GM12878 (cell line): Measurements from ENCODE around the gene KLHL5. TPM values are rescaled to one million over a fixed set of nuclear protein-coding genes. Genes with fewer than 3 reads are reported as not detected.

ENCODE experiments used
- ATAC-seq: fragments of 200-7000 bp; cut with Tn5 transposase; 3 replicates; pipeline ENCODE4 v1.9.1; 2020; ENCODE audit warnings: mild to moderate bottlenecking, moderate library complexity
- BruUV-seq: library from RNA; stranded (reverse); fragments of 400-500 nt; replicated peaks from 2 replicates; lab custom pipeline; 2021; lab: Mats Ljungman, UMichigan
- CTCF ChIA-PET: fragments of 300-600 bp; sonication (Branson Sonifier 250); formaldehyde crosslinking; extraction: SDS; loops from one replicate; lab custom pipeline; 2021; ENCODE audit warnings: inconsistent platforms; lab: Yijun Ruan, JAX
- POLR2A ChIA-PET: fragments of 350-600 bp; formaldehyde crosslinking; extraction: SDS; loops from one replicate; lab custom pipeline; 2021; ENCODE audit warnings: inconsistent platforms; lab: Charles Lee
- RAD21 ChIA-PET: fragments of 300-600 bp; sonication (Branson Sonifier 250); formaldehyde crosslinking; loops from one replicate; lab custom pipeline; 2023; ENCODE audit warnings: antibody characterized with exemption; ENCODE audit not compliant: unreplicated experiment; lab: Charles Lee
- SMC1A ChIA-PET: fragments of 300-600 bp; sonication (Branson Sonifier 250); formaldehyde crosslinking; loops from one replicate; lab custom pipeline; 2023; ENCODE audit not compliant: unreplicated experiment, uncharacterized antibody; lab: Charles Lee
- DNase-seq: peaks from one replicate; pipeline ENCODE4 v3.0.0-alpha.2; 2011; ENCODE audit warnings: low read depth, low spot score
- FAIRE-seq: peaks from 3 replicates; lab custom pipeline; 2011; peaks lifted over from hg19 to GRCh38; lab: Jason Lieb, UNC
- H2AFZ ChIP-seq: 2 replicates; pipeline ENCODE4 v1.6.0; 2011; ENCODE audit warnings: low read depth, low read length, control low read depth; ENCODE audit not compliant: control insufficient read depth
- H3K27ac ChIP-seq: 2 replicates; pipeline ENCODE4 v1.5.1; 2011; ENCODE audit warnings: control low read depth; ENCODE audit not compliant: control insufficient read depth, insufficient read depth
- H3K27me3 ChIP-seq, 2 experiments: replicated peaks in 1 of 2; 2 replicates each; pipeline versions ENCODE4 v1.6.0 to v1.6.1; 2011; ENCODE audit warnings: low read length in 1 of 2; ENCODE audit not compliant: control insufficient read depth in 2 of 2, insufficient read depth in 2 of 2
- H3K36me3 ChIP-seq, 2 experiments: 2 replicates each; pipeline ENCODE4 v1.5.1; 2011; ENCODE audit warnings: low read length in 1 of 2; ENCODE audit not compliant: control insufficient read depth in 2 of 2, insufficient read depth in 2 of 2
- H3K4me1 ChIP-seq: 2 replicates; pipeline ENCODE4 v1.6.1; 2011; ENCODE audit warnings: mild to moderate bottlenecking, low read length, moderate library complexity, mixed read lengths; ENCODE audit not compliant: control insufficient read depth, insufficient read depth
- H3K4me2 ChIP-seq: 2 replicates; pipeline ENCODE4 v1.6.0; 2011; ENCODE audit warnings: control low read depth; ENCODE audit not compliant: control insufficient read depth, insufficient read depth
- H3K4me3 ChIP-seq: fragments of 200-600 bp; sonication (generic); 2 replicates; pipeline ENCODE4 v1.5.1; 2016
- H3K79me2 ChIP-seq: 2 replicates; pipeline ENCODE4 v1.6.0; 2011; ENCODE audit warnings: low read length; ENCODE audit not compliant: control insufficient read depth, insufficient read depth
- H3K9ac ChIP-seq: 2 replicates; pipeline ENCODE4 v1.8.0; 2011; ENCODE audit warnings: low read length, control low read depth, mixed read lengths; ENCODE audit not compliant: control insufficient read depth, insufficient read depth
- H3K9me3 ChIP-seq: replicated peaks from 3 replicates; pipeline ENCODE4 v1.5.1; 2011; ENCODE audit warnings: mild to moderate bottlenecking, low read length; ENCODE audit not compliant: control insufficient read depth, insufficient read depth
- H4K20me1 ChIP-seq: 2 replicates; pipeline ENCODE4 v1.6.0; 2011; ENCODE audit not compliant: control insufficient read depth, insufficient read depth
- EZH2 ChIP-seq: IDR thresholded peaks from 2 replicates; pipeline ENCODE4 v1.6.1; 2012; ENCODE audit warnings: low read depth, mild to moderate bottlenecking, control low read depth, inconsistent platforms, low read length, borderline replicate concordance; ENCODE audit not compliant: control insufficient read depth
- KDM1A ChIP-seq: fragments of 200-600 bp; sonication (generic); IDR thresholded peaks from 2 replicates; pipeline ENCODE4 v1.6.1; 2016; ENCODE audit warnings: borderline replicate concordance
- MXI1 ChIP-seq: fragments of 150-350 bp; IDR thresholded peaks from 2 replicates; pipeline ENCODE4 v1.6.1; 2011; ENCODE audit warnings: low read depth, mild to moderate bottlenecking, inconsistent platforms, low read length, improper control_type of control experiment
- SMAD1 ChIP-seq: fragments of 450-650 bp; IDR thresholded peaks from 2 replicates; pipeline ENCODE4 v1.6.1; 2018; ENCODE audit warnings: mild to moderate bottlenecking, low read depth; ENCODE audit not compliant: partially characterized antibody
- ZBED1 ChIP-seq: IDR thresholded peaks from 2 replicates; pipeline ENCODE4 v1.6.1; 2016; ENCODE audit warnings: borderline replicate concordance
- WGBS: methylation state at CpG from one replicate; pipeline ENCODE4 v1.1.6; 2016; ENCODE audit warnings: low lambda C conversion rate; ENCODE audit not compliant: insufficient replicate concordance, insufficient coverage; ENCODE audit errors: missing lambda C conversion rate; 5-methylcytosine and 5-hydroxymethylcytosine counted together
- in situ Hi-C: fragments of 300-500 bp; cut with MboI; formaldehyde crosslinking; loops from 9 replicates; pipeline ENCODE4 v1.14.3; 2018; ENCODE audit warnings: mixed read lengths
- intact Hi-C: fragments of 100-400 bp; cut with micrococcal nuclease; formaldehyde crosslinking; loops from one replicate; pipeline ENCODE4 v1.14.2; 2022; ENCODE audit not compliant: unreplicated experiment
- polyA plus RNA-seq, 11 experiments: library from polyadenylated mRNA; depleted of rRNA in 4 of 11; unstranded in 6 of 11; stranded (reverse) in 5 of 11; fragments of >200 nt; fragmentation: Nextera tagmentation in 4 of 11; fragmentation: Illumina TruSeq in 1 of 11; extraction: Ambion mirVana in 4 of 11; extraction: Trizol in 1 of 11; gene quantifications; 1 replicate in 1 of 11; 2 replicates in 10 of 11; pipeline versions ENCODE4 v1.2.1 to v1.2.3, GENCODE V29; 2011 to 2016; ENCODE audit warnings: inconsistent platforms in 2 of 11, missing spikeins in 2 of 11, low read depth in 1 of 11
- total RNA-seq, 4 experiments: library from RNA; depleted of rRNA in 3 of 4; stranded (reverse); fragments of >200 nt in 3 of 4; fragmentation: Illumina TruSeq in 1 of 4; extraction: Trizol in 1 of 4; gene quantifications; 2 replicates each; pipeline versions ENCODE4 v1.2.1 to v1.2.3, GENCODE V29; 2013 to 2021
- TF ChIP-seq, protein P1 (sequence below): fragments of 450-650 bp; conservative IDR thresholded peaks from 2 replicates; pipeline ENCODE4 v1.6.1; 2017; ENCODE audit warnings: mild to moderate bottlenecking, moderate library complexity

Gene KLHL5
- total and polyA plus RNA-seq, 10 of the 15 experiments (the other 5 are each of a cell fraction or from before 2014, with no cell fraction given): 4.7 to 27.3 (median 12.6) TPM

DNA sequence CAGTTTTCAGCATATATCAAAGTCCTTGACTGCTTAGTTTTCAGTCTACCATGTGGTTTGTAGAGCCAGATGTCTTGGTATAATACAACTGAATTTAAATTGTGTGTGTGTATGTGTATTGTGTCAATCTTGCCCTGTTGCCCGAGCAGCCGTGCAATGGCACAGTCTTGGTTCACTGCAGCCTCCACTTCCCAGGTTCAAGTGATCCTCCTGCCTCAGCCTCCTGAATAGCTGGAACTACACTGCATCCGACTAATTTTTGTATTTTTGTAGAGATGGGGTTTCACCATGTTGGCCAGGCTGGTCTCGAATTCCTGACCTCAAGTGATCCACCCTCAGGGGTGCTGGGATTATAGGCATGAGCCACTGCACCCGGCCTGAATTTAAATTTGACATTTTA, 6.0 kb upstream of the KLHL5 start:
- Histone ChIP-seq H3K27me3 (no peaks in the 10 kb centered on the region), H3K79me2 (peaks cover 18% of the 10 kb centered on the region), H3K4me1 (no peaks in the 10 kb centered on the region; the same call in 1 of the 2 replicates), H3K9me3 (no peaks in the 10 kb centered on the region), H2AFZ (no peak overlapping the region), H3K4me3 (no peak overlapping the region), H3K4me2 (no peak overlapping the region), H3K36me3 (no peaks in the 10 kb centered on the region), H3K27ac (no peak overlapping the region), H3K9ac (no peak overlapping the region), H4K20me1 (no peaks in the 10 kb centered on the region)
- no peak for ATAC-seq
- ChIA-PET RAD21 (interaction anchor here (0.9 to 1.5 kb wide), 2 partner anchors 12 to 26 kb away, joined by 3 to 4 read pairs; no protein-coding TSS in a partner anchor), SMC1A (interaction anchor here (1.2 to 6.7 kb wide), 2 partner anchors 7 to 154 kb away, joined by 6 to 52 read pairs; no protein-coding TSS in a partner anchor), CTCF (no interaction called here), POLR2A (interaction anchor here (1.2 kb wide), 1 partner anchor 12 kb away, joined by 3 read pairs; no protein-coding TSS in a partner anchor)
- DNase-seq: no peak
- intact Hi-C loops: no loop called here
- 93% methylated on average over 5 of the region's 5 CpGs for WGBS
- in situ Hi-C loops: no loop called here
- TF ChIP-seq KDM1A (no peak), ZBED1 (no peak), SMAD1 (no peak), EZH2 (no peak), MXI1 (no peak)
- TF ChIP-seq, protein P1, sequence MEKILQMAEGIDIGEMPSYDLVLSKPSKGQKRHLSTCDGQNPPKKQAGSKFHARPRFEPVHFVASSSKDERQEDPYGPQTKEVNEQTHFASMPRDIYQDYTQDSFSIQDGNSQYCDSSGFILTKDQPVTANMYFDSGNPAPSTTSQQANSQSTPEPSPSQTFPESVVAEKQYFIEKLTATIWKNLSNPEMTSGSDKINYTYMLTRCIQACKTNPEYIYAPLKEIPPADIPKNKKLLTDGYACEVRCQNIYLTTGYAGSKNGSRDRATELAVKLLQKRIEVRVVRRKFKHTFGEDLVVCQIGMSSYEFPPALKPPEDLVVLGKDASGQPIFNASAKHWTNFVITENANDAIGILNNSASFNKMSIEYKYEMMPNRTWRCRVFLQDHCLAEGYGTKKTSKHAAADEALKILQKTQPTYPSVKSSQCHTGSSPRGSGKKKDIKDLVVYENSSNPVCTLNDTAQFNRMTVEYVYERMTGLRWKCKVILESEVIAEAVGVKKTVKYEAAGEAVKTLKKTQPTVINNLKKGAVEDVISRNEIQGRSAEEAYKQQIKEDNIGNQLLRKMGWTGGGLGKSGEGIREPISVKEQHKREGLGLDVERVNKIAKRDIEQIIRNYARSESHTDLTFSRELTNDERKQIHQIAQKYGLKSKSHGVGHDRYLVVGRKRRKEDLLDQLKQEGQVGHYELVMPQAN: no peak
- no peak for FAIRE-seq
- no TSS peak for BruUV-seq
